ENCODE results near the gene LILRB5. TPM values are rescaled to one million over a fixed set of nuclear protein-coding genes. Genes with fewer than 3 reads are reported as not detected.
A peak's percentile ranks its signal among the peaks of the same experiment; 100 is the strongest.
"Not testable (repeated sequence)": the region's sequence is repeated elsewhere in the genome, so short reads cannot be mapped to it uniquely, and the experiment has no call there.

The LILRB5 gene
- total RNA-seq, 1 donor from 2014 or later = not detected

DNA sequence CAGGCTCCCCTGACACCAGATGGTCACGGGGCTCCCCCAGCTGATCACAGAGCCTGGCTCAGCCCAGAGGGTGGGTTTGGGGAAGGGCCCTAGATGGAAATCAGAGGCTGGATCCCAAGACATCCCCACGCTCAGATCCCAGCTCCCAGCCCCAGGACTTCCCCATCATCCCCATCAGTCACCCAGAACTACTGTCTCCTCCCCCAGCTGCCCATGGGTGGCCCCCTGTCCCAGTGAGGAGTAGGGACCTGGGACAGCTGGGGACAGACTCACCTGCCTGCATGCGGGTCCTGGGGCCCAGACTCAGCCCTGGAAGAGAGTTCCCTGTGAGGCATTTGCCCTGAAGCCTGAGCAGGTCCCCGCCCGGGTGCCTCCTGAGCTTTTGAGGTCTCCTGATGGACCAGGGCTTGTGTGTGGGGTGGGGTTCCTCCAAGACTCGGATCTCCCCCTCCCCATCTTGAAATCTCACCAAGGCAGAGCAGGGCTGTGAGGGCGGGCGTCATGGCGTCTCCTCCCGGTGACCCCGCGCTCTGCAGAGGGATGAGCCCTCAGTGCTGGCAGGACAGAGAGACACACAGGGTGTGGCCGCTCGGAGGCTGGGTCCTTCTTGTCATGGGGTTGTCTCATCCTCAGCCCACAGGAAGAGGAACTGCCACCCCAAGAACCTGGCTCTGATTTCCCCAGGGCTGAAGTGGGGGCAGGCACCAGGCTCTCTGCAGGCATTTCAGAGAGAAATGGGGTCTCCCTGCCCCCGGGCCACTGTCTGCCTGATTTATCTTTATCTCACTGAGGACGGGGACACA lies 34.4 kb downstream of the LILRB5 start, which contains the start of gene LILRB3:
Gene LILRB3, minus strand, starts transcription at position 534 of the 803 bp plus-strand sequence. Its CDS starts 31 bp downstream, at position 503.
- H3K4me1 Mint-ChIP-seq; H3K27ac Mint-ChIP-seq; H3K36me3 Mint-ChIP-seq (ENCODE audit: low read depth); H3K27me3 Mint-ChIP-seq; intact Hi-C loops (cut with micrococcal nuclease); H3K9me3 Mint-ChIP-seq: not testable (repeated sequence)
- DNase-seq = peak; percentile 63
- peak within 1 kb of the TSS; percentile 29 for H3K4me3 Mint-ChIP-seq

DNA sequence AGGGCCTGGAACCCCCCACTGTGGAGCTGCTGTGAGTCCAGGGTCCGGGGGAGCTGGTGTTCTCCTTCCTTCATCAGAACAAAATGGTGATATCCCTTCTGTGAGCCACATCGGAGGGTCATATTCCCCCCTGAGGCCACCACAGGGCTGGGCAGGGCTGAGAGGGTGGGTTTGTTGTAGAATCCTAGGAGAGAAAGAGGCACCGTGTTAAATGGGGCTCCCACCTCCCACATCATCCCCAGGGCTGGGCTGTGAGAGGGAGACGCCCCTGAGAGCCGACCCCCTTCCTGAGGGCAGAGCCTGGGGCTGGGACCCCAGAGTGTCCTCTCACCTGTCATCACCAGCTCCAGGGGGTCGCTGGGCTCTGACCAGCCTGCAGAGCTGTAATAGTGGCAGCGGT lies 35.1 kb downstream of the LILRB5 start:
- H3K9me3 Mint-ChIP-seq; H3K27me3 Mint-ChIP-seq; H3K4me1 Mint-ChIP-seq; H3K4me3 Mint-ChIP-seq; H3K36me3 Mint-ChIP-seq (ENCODE audit: low read depth); H3K27ac Mint-ChIP-seq; intact Hi-C loops (cut with micrococcal nuclease): not testable (repeated sequence)
- peak; percentile 58 for DNase-seq

- H3K4me3 Mint-ChIP-seq; H3K9me3 Mint-ChIP-seq; H3K27ac Mint-ChIP-seq; H3K27me3 Mint-ChIP-seq; H3K36me3 Mint-ChIP-seq (ENCODE audit: low read depth); intact Hi-C loops (cut with micrococcal nuclease); DNase-seq; H3K4me1 Mint-ChIP-seq: not testable (repeated sequence)
These were observed 37.4 kb downstream of the LILRB5 start for GRCh38 chr19:54219702-54220101.

DNA sequence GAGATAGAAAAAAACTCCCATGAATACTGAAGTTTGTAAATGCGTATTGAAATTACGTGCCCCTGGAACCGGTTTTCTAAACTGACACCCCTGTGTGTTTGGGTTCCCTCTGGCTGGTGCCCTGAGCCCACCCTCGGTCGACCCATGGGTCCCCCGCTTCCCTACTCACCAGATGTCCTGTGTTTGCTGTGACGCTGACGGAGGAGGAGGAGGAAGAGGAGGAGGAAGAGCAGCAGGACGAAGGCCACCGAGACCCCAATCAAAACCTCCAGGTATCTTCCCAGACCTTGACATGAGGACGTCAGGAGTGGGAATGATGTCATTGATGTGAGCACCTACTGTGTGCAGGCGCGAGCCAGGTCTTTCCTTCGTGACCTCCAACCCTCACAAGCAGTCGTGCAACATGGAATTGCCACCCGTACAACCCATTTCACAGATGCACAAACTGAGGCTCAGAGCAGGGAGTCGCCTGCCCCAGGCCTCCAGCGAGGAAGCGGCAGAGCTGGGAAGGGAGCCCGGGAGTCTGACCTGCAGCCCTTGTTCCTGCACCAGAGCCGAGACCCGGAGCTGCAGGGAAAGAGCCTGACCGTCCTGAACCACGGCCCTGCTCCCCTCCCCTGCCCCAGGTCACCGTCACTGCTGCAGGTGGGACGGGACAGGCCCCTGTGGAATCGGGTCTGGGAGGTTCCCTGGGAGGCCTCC lies 38.0 kb downstream of the LILRB5 start:
- H3K27me3 Mint-ChIP-seq = peaks cover 6% of the 10 kb centered on the region
- H3K4me3 Mint-ChIP-seq = no peak overlapping the region
- H3K9me3 Mint-ChIP-seq = no peaks in the 10 kb centered on the region
- intact Hi-C loops (cut with micrococcal nuclease) = no loop called here
- H3K4me1 Mint-ChIP-seq = peaks cover 9% of the 10 kb centered on the region
- H3K36me3 Mint-ChIP-seq (ENCODE audit: low read depth) = peaks cover 7% of the 10 kb centered on the region
- no peak for DNase-seq
- H3K27ac Mint-ChIP-seq = no peak overlapping the region

DNA sequence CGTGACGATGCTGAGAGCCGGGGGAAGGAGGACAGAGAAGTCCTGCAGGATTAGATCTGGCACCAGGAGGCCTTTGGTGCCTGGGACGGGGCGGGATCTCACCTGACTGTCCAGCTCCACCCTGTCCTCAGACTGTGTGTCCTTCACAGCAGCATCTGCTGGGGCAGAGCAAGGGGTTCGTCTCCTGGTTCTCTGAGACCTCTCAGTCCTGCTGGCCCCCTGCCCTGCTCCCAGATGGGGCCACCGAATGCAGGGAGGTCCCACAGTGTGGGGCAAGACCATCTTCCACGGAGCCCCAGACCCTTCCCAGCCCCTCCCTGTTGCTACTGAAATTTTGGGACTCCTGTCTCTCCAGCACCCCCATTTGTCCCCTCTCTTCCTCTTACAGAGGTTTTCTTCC lies 38.8 kb downstream of the LILRB5 start:
- intact Hi-C loops (cut with micrococcal nuclease) = no loop called here
- Mint-ChIP-seq H3K27ac (no peak overlapping the region), H3K27me3 (peaks cover 4% of the 10 kb centered on the region), H3K4me3 (no peak overlapping the region), H3K36me3 (ENCODE audit: low read depth) (peaks cover 9% of the 10 kb centered on the region), H3K4me1 (peaks cover 8% of the 10 kb centered on the region), H3K9me3 (no peaks in the 10 kb centered on the region)
- DNase-seq = peak; percentile 51

DNA sequence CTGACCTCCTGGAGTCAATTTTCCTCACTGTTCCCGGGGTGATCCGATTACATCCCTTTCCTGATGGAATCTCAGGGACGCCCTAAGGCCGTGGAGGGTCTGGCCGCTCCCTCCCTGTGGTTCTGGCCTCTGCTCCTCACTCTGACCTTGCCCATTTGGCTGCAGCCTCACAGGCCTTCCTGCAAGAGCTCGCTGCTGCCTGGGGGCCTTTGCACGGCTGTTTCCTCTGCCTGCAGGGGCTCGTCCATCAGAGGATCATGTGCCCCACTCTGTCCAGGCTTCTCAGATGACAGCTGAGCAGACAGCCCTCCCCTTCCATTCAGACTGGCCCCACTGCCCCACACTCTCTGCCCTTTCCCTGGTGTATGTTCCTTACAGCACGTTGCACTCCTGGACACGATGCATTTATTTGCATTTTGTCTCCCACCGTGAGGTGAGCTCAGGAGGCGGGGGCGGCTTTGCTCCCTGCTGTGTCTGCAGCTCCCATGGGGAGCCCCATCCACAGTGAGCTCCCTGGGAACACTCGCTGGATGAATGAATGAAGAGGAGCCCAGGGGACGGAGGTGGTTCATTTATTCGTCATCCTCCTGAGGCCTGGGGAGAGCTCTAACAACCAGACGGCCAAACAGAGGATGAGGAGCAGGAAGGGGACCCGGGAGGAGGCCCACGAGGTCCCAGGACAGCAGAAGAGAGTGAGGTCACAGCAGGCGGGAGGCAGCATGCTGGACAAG lies 39.4 kb downstream of the LILRB5 start:
- DNase-seq; H3K4me3 Mint-ChIP-seq; H3K4me1 Mint-ChIP-seq; H3K27ac Mint-ChIP-seq; intact Hi-C loops (cut with micrococcal nuclease); H3K27me3 Mint-ChIP-seq; H3K9me3 Mint-ChIP-seq: not testable (repeated sequence)
- H3K36me3 Mint-ChIP-seq (ENCODE audit: low read depth) = peaks cover 13% of the 10 kb centered on the region

GRCh38 chr19:54216869-54217268 lies 40.2 kb downstream of the LILRB5 start:
- Mint-ChIP-seq H3K36me3 (ENCODE audit: low read depth) (peaks cover 16% of the 10 kb centered on the region), H3K27ac (no peak overlapping the region), H3K4me1 (peaks cover 5% of the 10 kb centered on the region), H3K9me3 (no peaks in the 10 kb centered on the region), H3K4me3 (no peak overlapping the region), H3K27me3 (no peaks in the 10 kb centered on the region)
- intact Hi-C loops (cut with micrococcal nuclease) = no loop called here
- no peak for DNase-seq

GRCh38 chr19:54214734-54215133 lies 42.3 kb downstream of the LILRB5 start:
- H3K27me3 Mint-ChIP-seq; DNase-seq; intact Hi-C loops (cut with micrococcal nuclease); H3K9me3 Mint-ChIP-seq; H3K4me3 Mint-ChIP-seq; H3K27ac Mint-ChIP-seq: not testable (repeated sequence)
- peaks cover 32% of the 10 kb centered on the region for H3K36me3 Mint-ChIP-seq (ENCODE audit: low read depth)
- H3K4me1 Mint-ChIP-seq = peaks cover 19% of the 10 kb centered on the region

GRCh38 chr19:54214217-54214616 lies 42.9 kb downstream of the LILRB5 start:
- H3K4me1 Mint-ChIP-seq = peaks cover 24% of the 10 kb centered on the region
- H3K27ac Mint-ChIP-seq; intact Hi-C loops (cut with micrococcal nuclease); DNase-seq; H3K4me3 Mint-ChIP-seq; H3K9me3 Mint-ChIP-seq; H3K27me3 Mint-ChIP-seq: not testable (repeated sequence)
- H3K36me3 Mint-ChIP-seq (ENCODE audit: low read depth) = peaks cover 36% of the 10 kb centered on the region

- Mint-ChIP-seq H3K27ac (peak overlapping the region; percentile 90), H3K4me1 (peaks cover 51% of the 10 kb centered on the region), H3K27me3 (no peaks in the 10 kb centered on the region), H3K4me3 (peak overlapping the region; percentile 73), H3K36me3 (ENCODE audit: low read depth) (peaks cover 59% of the 10 kb centered on the region), H3K9me3 (peaks cover 4% of the 10 kb centered on the region)
- intact Hi-C loops (cut with micrococcal nuclease) = loop anchor here (2.0 kb wide), 1 partner anchor 344 kb away; the partner anchor contains the start of gene MYADM
- DNase-seq = no peak
These were observed 45.8 kb downstream of the LILRB5 start for GRCh38 chr19:54211235-54211634.

- peaks cover 58% of the 10 kb centered on the region for H3K4me1 Mint-ChIP-seq
- DNase-seq = peak; percentile 62
- H3K27me3 Mint-ChIP-seq = no peaks in the 10 kb centered on the region
- intact Hi-C loops (cut with micrococcal nuclease) = loop anchor here (1.0 to 10.0 kb wide), 6 partner anchors 21 to 1045 kb away; partner anchors contain the start of genes LENG8, MYADM and PPP6R1
- H3K27ac Mint-ChIP-seq = peak overlapping the region; percentile 90
- H3K4me3 Mint-ChIP-seq = peak overlapping the region; percentile 66
- H3K36me3 Mint-ChIP-seq (ENCODE audit: low read depth) = peaks cover 68% of the 10 kb centered on the region
- peaks cover 4% of the 10 kb centered on the region for H3K9me3 Mint-ChIP-seq
These were observed 47.1 kb downstream of the LILRB5 start for GRCh38 chr19:54209811-54210494.

DNA sequence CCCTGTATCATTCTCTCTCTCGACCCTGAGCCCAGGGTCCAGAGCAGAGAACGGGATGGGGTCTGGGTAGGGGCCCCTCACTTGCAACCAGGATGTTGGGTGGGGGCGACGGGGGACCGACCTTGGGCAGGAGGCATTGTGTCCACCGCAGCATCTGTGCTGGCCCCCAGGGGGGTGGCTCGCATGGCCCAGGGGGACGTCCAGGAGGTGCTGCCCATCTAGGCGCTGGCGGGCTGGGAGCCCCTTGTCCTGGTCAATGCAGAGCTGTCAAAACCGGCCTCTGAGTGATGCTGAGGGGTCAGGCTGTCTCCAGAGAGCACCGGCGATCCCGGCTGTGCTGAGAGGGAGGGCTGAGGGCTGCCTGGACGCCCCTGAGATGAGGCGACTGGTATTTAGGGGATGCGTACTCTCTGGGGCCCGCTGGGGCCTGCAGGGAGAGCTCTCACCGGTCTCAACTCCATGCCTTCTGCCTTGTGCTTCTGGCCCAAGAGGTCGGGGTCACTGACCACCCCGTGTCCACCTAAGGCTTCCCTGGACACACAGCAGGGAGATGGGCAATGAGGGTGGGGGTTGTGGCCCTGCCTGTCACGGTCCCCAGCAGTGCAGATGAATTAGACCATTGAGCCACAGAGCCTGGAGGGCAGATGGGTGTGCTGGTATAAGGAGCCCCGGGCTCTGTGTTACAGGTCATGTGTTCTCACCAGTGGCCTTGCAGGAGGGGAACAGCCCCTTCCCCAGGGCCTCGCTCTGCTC lies 47.8 kb downstream of the LILRB5 start:
- intact Hi-C loops (cut with micrococcal nuclease) = loop anchor here (5.0 to 10.0 kb wide), 3 partner anchors 236 to 1046 kb away; partner anchors contain the start of genes LENG8 and PPP6R1
- Mint-ChIP-seq H3K4me3 (peak overlapping the region; percentile 19), H3K36me3 (ENCODE audit: low read depth) (peaks cover 75% of the 10 kb centered on the region), H3K27me3 (no peaks in the 10 kb centered on the region), H3K4me1 (peaks cover 64% of the 10 kb centered on the region), H3K9me3 (peaks cover 4% of the 10 kb centered on the region), H3K27ac (peak overlapping the region; percentile 90)
- DNase-seq = peak; percentile 58

DNA sequence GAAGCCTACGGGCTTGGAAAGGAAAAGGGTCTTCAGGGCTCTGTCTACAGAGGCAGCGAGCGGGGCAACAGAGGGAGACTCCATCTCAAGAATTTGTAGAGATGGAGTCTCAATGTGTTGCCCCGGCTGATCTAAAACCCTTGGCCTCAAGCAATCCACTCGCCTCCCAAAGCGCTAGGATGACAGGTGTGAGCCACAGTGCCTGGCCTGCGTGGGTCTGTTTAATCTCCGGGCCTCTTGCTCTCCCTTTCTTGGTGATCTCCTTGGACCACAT lies 48.4 kb downstream of the LILRB5 start:
- Mint-ChIP-seq H3K36me3 (ENCODE audit: low read depth) (peaks cover 80% of the 10 kb centered on the region), H3K4me3 (peak overlapping the region; percentile 95), H3K27me3 (no peaks in the 10 kb centered on the region), H3K27ac (peak overlapping the region; percentile 95), H3K4me1 (peaks cover 67% of the 10 kb centered on the region), H3K9me3 (peaks cover 4% of the 10 kb centered on the region)
- no peak for DNase-seq
- intact Hi-C loops (cut with micrococcal nuclease) = loop anchor here (1.0 to 10.0 kb wide), 4 partner anchors 8 to 1046 kb away; partner anchors contain the start of genes LENG8, PPP6R1 and RPS9
